ENCODE measurements around the gene MRGPRX2. TPM values are rescaled to one million over a fixed set of nuclear protein-coding genes. Genes with fewer than 3 reads are reported as not detected.

The MRGPRX2 gene
- total and polyA plus RNA-seq, 8 donors: not detected

DNA sequence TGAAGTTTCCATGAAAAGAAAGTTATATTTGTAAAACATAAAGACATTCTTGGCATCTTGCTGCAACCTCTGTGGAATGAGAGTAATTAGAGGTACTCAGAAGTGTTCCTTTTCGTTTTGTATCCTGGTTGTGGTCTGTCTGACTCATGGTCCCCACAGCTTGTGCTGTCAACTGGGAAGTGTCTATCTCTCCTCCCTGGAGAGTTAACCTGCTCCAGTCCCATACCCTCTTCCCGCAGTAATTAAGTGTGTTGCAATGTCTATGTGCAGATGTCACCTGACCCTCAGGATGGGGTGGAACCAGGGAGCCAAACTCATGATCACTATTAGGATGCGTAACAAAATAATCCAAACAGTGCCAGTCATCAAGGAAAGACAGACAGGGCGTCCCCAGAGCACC, 33.5 kb upstream of the MRGPRX2 start:
- no peak for DNase-seq
- Histone ChIP-seq H3K4me3 (no peak overlapping the region), H3K9me3 (no peaks in the 10 kb centered on the region), H3K4me1 (no peaks in the 10 kb centered on the region), H3K27me3 (no peaks in the 10 kb centered on the region), H3K36me3 (no peaks in the 10 kb centered on the region), H3K27ac (no peak overlapping the region)
- 52 to 74% (median 64%) methylated on average over 4 of the region's 4 CpGs for WGBS, 5 donors
- intact Hi-C loops (cut with DNase I; ENCODE audit: low total_unique reads): no loop called here
- TF ChIP-seq EP300 (IDR thresholded peaks at IDR 0.05) (no peak), POLR2A (IDR thresholded peaks at IDR 0.05) (no peak), POLR2AphosphoS5 (IDR thresholded peaks at IDR 0.05) (no peak)
- TF ChIP-seq, protein P1, sequence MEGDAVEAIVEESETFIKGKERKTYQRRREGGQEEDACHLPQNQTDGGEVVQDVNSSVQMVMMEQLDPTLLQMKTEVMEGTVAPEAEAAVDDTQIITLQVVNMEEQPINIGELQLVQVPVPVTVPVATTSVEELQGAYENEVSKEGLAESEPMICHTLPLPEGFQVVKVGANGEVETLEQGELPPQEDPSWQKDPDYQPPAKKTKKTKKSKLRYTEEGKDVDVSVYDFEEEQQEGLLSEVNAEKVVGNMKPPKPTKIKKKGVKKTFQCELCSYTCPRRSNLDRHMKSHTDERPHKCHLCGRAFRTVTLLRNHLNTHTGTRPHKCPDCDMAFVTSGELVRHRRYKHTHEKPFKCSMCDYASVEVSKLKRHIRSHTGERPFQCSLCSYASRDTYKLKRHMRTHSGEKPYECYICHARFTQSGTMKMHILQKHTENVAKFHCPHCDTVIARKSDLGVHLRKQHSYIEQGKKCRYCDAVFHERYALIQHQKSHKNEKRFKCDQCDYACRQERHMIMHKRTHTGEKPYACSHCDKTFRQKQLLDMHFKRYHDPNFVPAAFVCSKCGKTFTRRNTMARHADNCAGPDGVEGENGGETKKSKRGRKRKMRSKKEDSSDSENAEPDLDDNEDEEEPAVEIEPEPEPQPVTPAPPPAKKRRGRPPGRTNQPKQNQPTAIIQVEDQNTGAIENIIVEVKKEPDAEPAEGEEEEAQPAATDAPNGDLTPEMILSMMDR (IDR thresholded peaks at IDR 0.05): no peak

DNA sequence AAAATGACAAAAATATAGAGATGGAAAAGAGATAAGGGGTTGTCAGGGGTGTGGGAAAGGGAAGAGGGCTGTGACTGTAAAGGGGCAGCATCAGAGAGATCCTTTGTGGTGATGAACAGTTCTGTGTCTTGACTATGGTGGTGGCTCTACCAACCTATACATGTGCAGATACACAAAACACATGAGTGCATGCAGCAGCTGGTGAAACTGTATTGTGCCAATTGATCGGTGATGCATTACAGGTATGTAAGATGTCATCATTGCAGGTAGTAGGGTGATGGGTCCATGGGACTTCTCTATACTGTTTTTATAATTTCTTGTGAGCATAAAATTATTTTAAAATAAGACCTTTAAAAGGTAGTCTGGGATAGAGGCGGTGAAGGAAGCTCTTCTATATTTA, 32.3 kb upstream of the MRGPRX2 start:
- Histone ChIP-seq H3K9me3 (no peaks in the 10 kb centered on the region), H3K27me3 (no peaks in the 10 kb centered on the region), H3K4me3 (no peak overlapping the region), H3K4me1 (no peaks in the 10 kb centered on the region), H3K36me3 (no peaks in the 10 kb centered on the region), H3K27ac (no peak overlapping the region)
- intact Hi-C loops (cut with DNase I; ENCODE audit: low total_unique reads): no loop called here
- TF ChIP-seq POLR2A (IDR thresholded peaks at IDR 0.05) (no peak), POLR2AphosphoS5 (IDR thresholded peaks at IDR 0.05) (no peak), EP300 (IDR thresholded peaks at IDR 0.05) (no peak)
- TF ChIP-seq, protein P1 (IDR thresholded peaks at IDR 0.05): no peak
- no peak for DNase-seq
- 94 to 98% (median 96%) methylated on average over 2 of the region's 2 CpGs for WGBS, 5 donors

DNA sequence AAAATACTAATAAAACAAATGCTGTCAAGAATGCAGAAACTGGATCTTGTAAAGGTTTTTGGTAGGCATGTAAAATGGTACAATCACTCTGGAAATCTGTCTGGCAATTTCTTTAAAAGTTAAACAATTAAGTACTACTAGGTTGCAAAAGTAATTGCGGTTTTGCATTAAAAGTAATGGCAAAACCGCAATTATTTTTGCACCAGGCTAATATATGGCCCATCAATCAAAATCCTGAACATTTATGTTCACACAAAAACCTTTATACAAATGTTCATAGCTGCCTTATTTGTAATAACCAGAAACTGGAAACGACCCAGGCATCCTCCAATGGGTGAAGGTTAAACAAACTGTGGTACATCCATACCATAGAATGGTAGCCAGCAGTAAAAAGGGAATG, 31.8 kb upstream of the MRGPRX2 start:
- DNase-seq: no peak
- Histone ChIP-seq H3K9me3 (no peaks in the 10 kb centered on the region), H3K27me3 (no peaks in the 10 kb centered on the region), H3K36me3 (no peaks in the 10 kb centered on the region), H3K4me3 (no peak overlapping the region), H3K4me1 (no peaks in the 10 kb centered on the region), H3K27ac (no peak overlapping the region)
- WGBS, 5 donors: 67 to 85% (median 74%) methylated on average over 3 of the region's 3 CpGs
- TF ChIP-seq POLR2A (IDR thresholded peaks at IDR 0.05): no peak
- TF ChIP-seq POLR2AphosphoS5 (IDR thresholded peaks at IDR 0.05): no peak
- TF ChIP-seq, protein P1 (IDR thresholded peaks at IDR 0.05): no peak
- TF ChIP-seq EP300 (IDR thresholded peaks at IDR 0.05): no peak
- intact Hi-C loops (cut with DNase I; ENCODE audit: low total_unique reads): no loop called here

DNA sequence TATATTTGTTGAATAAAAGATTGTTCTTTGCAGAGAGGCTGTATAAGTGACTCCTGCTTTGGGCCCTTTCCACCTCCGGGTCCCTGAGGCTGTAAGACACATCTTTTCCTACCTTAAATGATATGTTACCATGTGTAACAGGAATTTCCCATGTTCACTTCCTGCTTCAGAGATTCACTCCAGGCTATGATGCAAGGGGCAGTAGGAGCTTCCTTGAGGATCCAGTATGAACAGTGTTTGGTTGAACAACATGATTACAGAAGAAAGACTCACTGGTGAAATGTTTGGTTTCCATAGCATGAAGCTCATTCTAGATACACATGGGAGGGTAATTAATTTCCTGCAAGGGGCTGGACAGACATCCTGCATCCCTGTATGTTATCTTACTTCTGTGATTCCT, 30.8 kb upstream of the MRGPRX2 start:
- Histone ChIP-seq H3K27me3 (no peaks in the 10 kb centered on the region), H3K4me3 (no peak overlapping the region), H3K36me3 (no peaks in the 10 kb centered on the region), H3K4me1 (no peaks in the 10 kb centered on the region), H3K27ac (no peak overlapping the region), H3K9me3 (no peaks in the 10 kb centered on the region)
- TF ChIP-seq POLR2AphosphoS5 (IDR thresholded peaks at IDR 0.05): no peak
- TF ChIP-seq EP300 (IDR thresholded peaks at IDR 0.05): no peak
- TF ChIP-seq POLR2A (IDR thresholded peaks at IDR 0.05): no peak
- TF ChIP-seq, protein P1 (IDR thresholded peaks at IDR 0.05): no peak
- no peak for DNase-seq
- 73 to 95% (median 87%) methylated on average over 1 of the region's 1 CpG for WGBS, 5 donors
- intact Hi-C loops (cut with DNase I; ENCODE audit: low total_unique reads): no loop called here
